Fibroblast of mammary gland (primary cell): ENCODE results near the gene SFRP5.
A peak's percentile ranks its signal among the peaks of the same experiment; 100 is the strongest.

Experiments
- DNase-seq: peaks from one replicate; pipeline ENCODE4 v3.0.0-alpha.2; 2010; ENCODE audit warnings: low read depth
- H3K4me3 ChIP-seq: 2 replicates; pipeline ENCODE4 v1.5.1; 2011; ENCODE audit warnings: low read depth, mild to moderate bottlenecking, low read length, moderate library complexity; ENCODE audit not compliant: control insufficient read depth
- CTCF ChIP-seq: conservative IDR thresholded peaks from 2 replicates; pipeline ENCODE4 v1.5.1; 2011; ENCODE audit warnings: low read depth, low read length, inconsistent platforms; ENCODE audit not compliant: control insufficient read depth, insufficient read depth

The SFRP5 gene

GRCh38 chr10:97760461-97761257, 11.1 kb downstream of the SFRP5 start:
- no peak for DNase-seq
- TF ChIP-seq CTCF: no peak
- H3K4me3 ChIP-seq: no peak overlapping the region

- no peak for DNase-seq
- no peak for TF ChIP-seq CTCF
- no peak overlapping the region for H3K4me3 ChIP-seq
Observed at GRCh38 chr10:97759946-97760345, 11.9 kb downstream of the SFRP5 start.

GRCh38 chr10:97759158-97759887, 12.5 kb downstream of the SFRP5 start:
- H3K4me3 ChIP-seq: no peak overlapping the region
- DNase-seq: peak; percentile 61
- peak; percentile 86 for TF ChIP-seq CTCF

- H3K4me3 ChIP-seq: no peak overlapping the region
- no peak for DNase-seq
- no peak for TF ChIP-seq CTCF
Observed at GRCh38 chr10:97757471-97757870, 14.3 kb downstream of the SFRP5 start.

GRCh38 chr10:97755718-97756117, 16.1 kb downstream of the SFRP5 start:
- H3K4me3 ChIP-seq: no peak overlapping the region
- no peak for TF ChIP-seq CTCF
- no peak for DNase-seq

- no peak for DNase-seq
- TF ChIP-seq CTCF: no peak
- no peak overlapping the region for H3K4me3 ChIP-seq
Observed at GRCh38 chr10:97754726-97755125, 17.1 kb downstream of the SFRP5 start.
